Type B pancreatic cell (in vitro differentiated cells): ENCODE results near the gene ANKRD13A. TPM values are rescaled to one million over a fixed set of nuclear protein-coding genes. Genes with fewer than 3 reads are reported as not detected.
A peak's percentile ranks its signal among the peaks of the same experiment; 100 is the strongest.
"Not testable (repeated sequence)": the region's sequence is repeated elsewhere in the genome, so short reads cannot be mapped to it uniquely, and the experiment has no call there.

Source experiments
- DNase-seq: peaks from one replicate; pipeline ENCODE4 v3.0.0; 2021; ENCODE audit warnings: mixed read lengths; ENCODE audit not compliant: unreplicated experiment; ENCODE audit errors: extremely low spot score
- H3K27ac Mint-ChIP-seq: 2 replicates; pipeline ENCODE4 v1.8.0; 2021; ENCODE audit warnings: mild to moderate bottlenecking, mixed read lengths
- H3K27me3 Mint-ChIP-seq: 2 replicates; pipeline ENCODE4 v1.8.0; 2021; ENCODE audit warnings: mixed read lengths
- H3K36me3 Mint-ChIP-seq: 2 replicates; pipeline ENCODE4 v1.8.0; 2021; ENCODE audit warnings: mixed read lengths
- H3K4me1 Mint-ChIP-seq: one replicate; pipeline ENCODE4 v1.8.0; 2021; ENCODE audit warnings: mixed read lengths; ENCODE audit not compliant: unreplicated experiment
- H3K4me3 Mint-ChIP-seq: 2 replicates; pipeline ENCODE4 v1.8.0; 2021; ENCODE audit warnings: mild to moderate bottlenecking, mixed read lengths
- H3K9me3 Mint-ChIP-seq: 2 replicates; pipeline ENCODE4 v1.8.0; 2021; ENCODE audit warnings: mixed read lengths
- total RNA-seq: library from RNA; stranded (reverse); gene quantifications from 2 replicates; pipeline ENCODE4 v1.2.1, GENCODE V29; 2021; ENCODE audit warnings: low replicate concordance
- TF ChIP-seq, protein P1 (sequence below): fragments of 200-600 bp; sonication (generic); conservative IDR thresholded peaks from 2 replicates; pipeline ENCODE4 v1.5.0; 2021; ENCODE audit warnings: antibody characterized with exemption, mild to moderate bottlenecking

Gene ANKRD13A
- total RNA-seq, 1 donor from 2014 or later: 34.6 TPM

DNA sequence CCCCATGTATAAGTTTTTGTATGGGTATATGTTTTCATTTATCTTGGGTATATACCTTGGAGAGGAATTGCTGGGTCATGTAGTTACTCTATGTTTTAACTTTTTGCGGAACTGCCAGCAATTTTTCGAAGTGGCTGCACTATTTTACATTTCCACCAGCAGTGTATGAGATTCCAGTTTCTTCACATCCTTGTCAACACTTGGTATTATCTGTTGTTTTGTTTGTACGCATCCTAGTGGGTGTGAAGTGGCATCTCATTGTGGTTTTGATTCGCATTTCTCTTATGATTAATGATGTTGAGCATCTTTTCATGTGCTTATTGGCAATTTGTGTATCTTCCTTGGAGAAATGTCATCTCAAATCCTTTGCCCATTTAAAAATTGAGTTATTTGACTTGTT is 6.9 kb downstream of the ANKRD13A start:
- no peaks in the 10 kb centered on the region for H3K27me3 Mint-ChIP-seq
- H3K36me3 Mint-ChIP-seq: peaks cover 5% of the 10 kb centered on the region
- H3K4me1 Mint-ChIP-seq: peaks cover 9% of the 10 kb centered on the region
- no peak overlapping the region for H3K27ac Mint-ChIP-seq
- no peak overlapping the region for H3K4me3 Mint-ChIP-seq
- H3K9me3 Mint-ChIP-seq: no peaks in the 10 kb centered on the region
- TF ChIP-seq, protein P1, sequence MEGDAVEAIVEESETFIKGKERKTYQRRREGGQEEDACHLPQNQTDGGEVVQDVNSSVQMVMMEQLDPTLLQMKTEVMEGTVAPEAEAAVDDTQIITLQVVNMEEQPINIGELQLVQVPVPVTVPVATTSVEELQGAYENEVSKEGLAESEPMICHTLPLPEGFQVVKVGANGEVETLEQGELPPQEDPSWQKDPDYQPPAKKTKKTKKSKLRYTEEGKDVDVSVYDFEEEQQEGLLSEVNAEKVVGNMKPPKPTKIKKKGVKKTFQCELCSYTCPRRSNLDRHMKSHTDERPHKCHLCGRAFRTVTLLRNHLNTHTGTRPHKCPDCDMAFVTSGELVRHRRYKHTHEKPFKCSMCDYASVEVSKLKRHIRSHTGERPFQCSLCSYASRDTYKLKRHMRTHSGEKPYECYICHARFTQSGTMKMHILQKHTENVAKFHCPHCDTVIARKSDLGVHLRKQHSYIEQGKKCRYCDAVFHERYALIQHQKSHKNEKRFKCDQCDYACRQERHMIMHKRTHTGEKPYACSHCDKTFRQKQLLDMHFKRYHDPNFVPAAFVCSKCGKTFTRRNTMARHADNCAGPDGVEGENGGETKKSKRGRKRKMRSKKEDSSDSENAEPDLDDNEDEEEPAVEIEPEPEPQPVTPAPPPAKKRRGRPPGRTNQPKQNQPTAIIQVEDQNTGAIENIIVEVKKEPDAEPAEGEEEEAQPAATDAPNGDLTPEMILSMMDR: no peak
- no peak for DNase-seq

DNA sequence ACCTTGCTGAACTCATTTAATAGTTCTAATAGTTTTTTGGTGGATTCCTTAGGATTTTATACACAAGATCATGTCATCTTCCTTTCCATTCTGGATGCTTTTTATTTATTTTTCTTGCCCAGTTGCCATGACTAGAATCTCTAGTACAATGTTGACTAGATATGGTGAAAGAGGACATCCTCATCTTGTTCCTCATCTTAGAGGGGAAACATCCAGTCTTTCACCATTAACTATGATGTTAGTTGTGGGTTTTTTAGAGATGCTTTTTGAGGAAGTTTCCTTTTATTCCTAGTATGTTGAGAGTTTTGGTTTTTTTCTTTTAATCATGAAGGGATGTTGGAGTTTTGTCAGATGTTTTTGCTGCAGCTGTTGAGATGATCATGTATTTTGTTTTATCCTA is 8.7 kb downstream of the ANKRD13A start:
- no peaks in the 10 kb centered on the region for H3K9me3 Mint-ChIP-seq
- no peaks in the 10 kb centered on the region for H3K27me3 Mint-ChIP-seq
- peaks cover 10% of the 10 kb centered on the region for H3K36me3 Mint-ChIP-seq
- no peak overlapping the region for H3K4me3 Mint-ChIP-seq
- TF ChIP-seq, protein P1: no peak
- no peak for DNase-seq
- peaks cover 7% of the 10 kb centered on the region for H3K4me1 Mint-ChIP-seq
- no peak overlapping the region for H3K27ac Mint-ChIP-seq

DNA sequence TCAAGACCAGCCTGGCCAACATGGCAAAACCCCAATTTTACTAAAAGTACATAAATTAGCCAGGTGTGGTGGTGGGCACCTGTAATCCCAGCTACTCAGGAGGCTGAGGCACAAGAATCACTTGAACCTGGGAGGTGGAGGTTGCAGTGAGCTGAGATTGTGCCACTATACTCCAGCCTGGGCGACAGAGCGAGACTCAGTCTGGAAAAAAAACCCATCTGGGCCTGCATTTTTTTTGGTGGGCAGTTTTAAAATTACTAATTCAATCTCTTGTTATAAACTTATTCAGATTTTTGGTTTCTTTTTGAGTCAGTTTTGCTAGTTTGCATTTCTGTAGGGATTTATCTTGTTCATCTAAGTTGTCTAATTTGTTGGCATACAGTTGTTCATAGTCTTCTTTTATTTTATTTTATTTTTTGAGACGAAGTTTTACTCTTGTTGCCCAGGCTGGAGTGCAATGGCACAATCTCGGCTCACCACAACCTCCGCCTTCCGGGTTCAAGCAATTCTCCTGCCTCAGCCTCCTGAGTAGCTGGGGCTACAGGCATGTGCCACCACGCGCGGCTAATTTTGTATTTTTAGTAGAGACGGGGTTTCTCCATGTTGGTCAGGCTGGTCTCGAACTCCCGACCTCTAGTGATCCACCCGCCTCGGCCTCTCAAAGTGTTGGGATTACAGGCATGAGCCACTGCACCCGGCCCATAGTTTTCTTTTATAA is 9.6 kb downstream of the ANKRD13A start:
- not testable (repeated sequence) for H3K27ac Mint-ChIP-seq, H3K9me3 Mint-ChIP-seq, DNase-seq, H3K36me3 Mint-ChIP-seq, H3K27me3 Mint-ChIP-seq, H3K4me3 Mint-ChIP-seq, H3K4me1 Mint-ChIP-seq

DNA sequence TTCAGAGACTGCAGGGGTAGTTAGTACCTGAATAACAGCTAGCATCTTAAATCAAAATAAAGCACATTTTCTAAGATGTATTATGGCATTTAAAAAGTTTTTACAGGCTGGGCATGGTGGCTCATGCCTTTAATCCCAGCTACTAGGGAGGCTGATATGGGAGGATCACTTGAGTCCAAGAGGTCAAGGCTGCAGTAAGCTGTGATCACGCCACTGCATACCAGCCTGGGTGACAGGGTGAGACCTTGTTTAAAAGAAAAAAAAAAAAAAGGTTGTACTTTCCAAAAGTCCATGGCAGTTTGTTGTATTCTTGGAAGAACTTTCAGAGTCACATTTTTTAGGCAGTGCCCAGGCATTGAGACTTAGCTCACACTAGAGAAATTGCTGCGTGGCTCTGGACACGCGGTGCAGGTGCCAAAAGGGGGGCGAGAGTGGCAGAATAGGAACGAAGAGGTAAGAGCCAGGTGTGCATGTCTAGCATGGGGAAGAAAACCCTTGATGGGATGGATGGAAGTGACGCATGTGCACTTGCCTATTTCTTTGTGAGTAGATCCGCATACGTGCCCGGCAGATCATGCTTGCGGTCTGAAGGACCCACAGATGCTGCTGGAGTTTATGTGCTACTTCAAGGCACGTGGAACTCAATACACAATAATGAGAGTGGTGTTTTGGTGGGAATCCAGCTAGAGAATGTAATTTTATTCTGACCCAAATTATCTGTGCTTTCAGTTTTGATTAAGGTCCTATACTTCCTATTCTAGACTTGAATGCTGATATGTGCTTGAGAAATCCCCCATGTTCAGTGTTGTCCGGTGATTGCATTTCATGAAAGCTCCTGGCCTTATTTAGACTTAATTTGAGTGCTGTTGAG is 11.9 kb downstream of the ANKRD13A start:
- Mint-ChIP-seq H3K27ac (no peak overlapping the region), H3K4me3 (no peak overlapping the region)

DNA sequence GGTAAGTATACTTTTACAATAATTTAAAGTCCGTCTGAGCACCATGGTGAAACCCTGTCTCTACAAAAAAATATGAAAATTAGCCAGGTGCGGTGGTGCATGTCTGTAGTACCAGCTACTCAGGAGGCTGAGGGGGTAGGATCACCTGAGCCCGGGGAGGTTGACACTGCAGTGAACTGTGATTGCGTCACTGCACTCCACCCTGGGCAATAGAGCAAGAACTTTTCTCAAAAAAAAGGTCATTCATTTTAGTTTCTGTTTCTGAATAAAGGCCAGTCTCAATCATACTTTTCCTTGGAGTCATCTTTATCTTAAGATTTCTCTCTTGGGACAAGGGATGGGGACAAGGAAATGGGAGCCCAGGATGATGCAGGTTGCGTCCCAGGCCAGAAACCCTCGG is 12.9 kb downstream of the ANKRD13A start:
- peaks cover 5% of the 10 kb centered on the region for H3K36me3 Mint-ChIP-seq
- TF ChIP-seq, protein P1: no peak
- H3K4me1 Mint-ChIP-seq: no peaks in the 10 kb centered on the region
- no peaks in the 10 kb centered on the region for H3K27me3 Mint-ChIP-seq
- no peak overlapping the region for H3K4me3 Mint-ChIP-seq
- H3K9me3 Mint-ChIP-seq: no peaks in the 10 kb centered on the region
- no peak for DNase-seq
- H3K27ac Mint-ChIP-seq: peak overlapping the region; percentile 34

More for the DNA sequence above, 11.9 kb downstream of the ANKRD13A start:
- Mint-ChIP-seq H3K4me1 (no peaks in the 10 kb centered on the region), H3K27me3 (no peaks in the 10 kb centered on the region), H3K9me3 (no peaks in the 10 kb centered on the region), H3K36me3 (peaks cover 5% of the 10 kb centered on the region)
- TF ChIP-seq, protein P1: no peak
- DNase-seq: no peak

DNA sequence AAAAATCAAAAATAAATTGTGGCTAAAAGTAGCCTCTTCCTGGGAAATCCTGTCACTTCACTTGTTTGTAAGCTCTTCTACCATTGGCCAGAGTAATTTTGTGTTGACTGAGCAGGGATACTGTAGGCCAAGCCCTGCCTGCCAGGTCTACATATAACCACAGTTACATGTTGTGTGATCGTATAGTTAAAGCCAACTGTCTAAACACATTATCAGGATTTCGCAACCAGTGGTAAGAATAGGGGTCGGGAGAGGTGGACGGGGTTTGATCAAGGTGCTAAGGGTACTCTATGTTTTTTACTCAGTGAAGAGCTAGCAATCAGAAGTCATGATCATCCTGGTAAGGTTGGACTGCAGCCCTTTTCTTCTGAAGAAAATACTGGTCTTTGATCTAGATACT is 13.4 kb downstream of the ANKRD13A start:
- Mint-ChIP-seq H3K27ac (peak overlapping the region; percentile 34), H3K27me3 (no peaks in the 10 kb centered on the region), H3K9me3 (no peaks in the 10 kb centered on the region), H3K4me3 (no peak overlapping the region), H3K4me1 (no peaks in the 10 kb centered on the region), H3K36me3 (peaks cover 5% of the 10 kb centered on the region)
- DNase-seq: no peak
- TF ChIP-seq, protein P1: no peak
